H9 (cell line): ENCODE data around the gene FKRP. TPM values are rescaled to one million over a fixed set of nuclear protein-coding genes. Genes with fewer than 3 reads are reported as not detected.
A peak's percentile ranks its signal among the peaks of the same experiment; 100 is the strongest.

ENCODE experiments used
- DNase-seq: peaks from one replicate; pipeline ENCODE4 v3.0.0-alpha.2; 2017
- H2AFZ ChIP-seq: one replicate; pipeline ENCODE4 v1.6.1; 2013; ENCODE audit warnings: mild to moderate bottlenecking, low read length, control low read depth, moderate library complexity
- H2AK5ac ChIP-seq: 2 replicates; pipeline ENCODE4 v1.6.1; 2013; ENCODE audit warnings: low read length, control low read depth, mixed read lengths; ENCODE audit not compliant: insufficient read length
- H2BK120ac ChIP-seq: one replicate; pipeline ENCODE4 v1.6.1; 2013; ENCODE audit warnings: low read depth, mild to moderate bottlenecking, low read length, control low read depth, inconsistent platforms; ENCODE audit not compliant: poor library complexity, severe bottlenecking
- H2BK12ac ChIP-seq: 2 replicates; pipeline ENCODE4 v1.6.1; 2013; ENCODE audit warnings: low read length, control low read depth, mixed read lengths, low read depth; ENCODE audit not compliant: insufficient read length
- H2BK15ac ChIP-seq: 2 replicates; pipeline ENCODE4 v1.6.1; 2013; ENCODE audit warnings: low read depth, low read length, control low read depth
- H2BK20ac ChIP-seq: one replicate; pipeline ENCODE4 v1.6.1; 2013; ENCODE audit warnings: low read depth, mild to moderate bottlenecking, low read length, control low read depth, inconsistent platforms; ENCODE audit not compliant: poor library complexity, severe bottlenecking
- H2BK5ac ChIP-seq: 2 replicates; pipeline ENCODE4 v1.6.1; 2013; ENCODE audit warnings: low read length, control low read depth, mixed read lengths; ENCODE audit not compliant: insufficient read length
- H3K14ac ChIP-seq: 2 replicates; pipeline ENCODE4 v1.6.1; 2013; ENCODE audit warnings: low read length, control low read depth; ENCODE audit not compliant: insufficient read depth
- H3K18ac ChIP-seq: 2 replicates; pipeline ENCODE4 v1.6.1; 2013; ENCODE audit warnings: low read depth, mild to moderate bottlenecking, mixed read lengths, low read length, control low read depth; ENCODE audit not compliant: insufficient read length
- H3K23ac ChIP-seq: 2 replicates; pipeline ENCODE4 v1.6.1; 2013; ENCODE audit warnings: low read length, control low read depth, mixed read lengths, low read depth; ENCODE audit not compliant: insufficient read length
- H3K23me2 ChIP-seq: 2 replicates; pipeline ENCODE4 v1.6.1; 2013; ENCODE audit warnings: low read depth, mild to moderate bottlenecking, mixed read lengths, low read length, control low read depth; ENCODE audit not compliant: insufficient read length, poor library complexity, severe bottlenecking
- H3K27ac ChIP-seq: 2 replicates; pipeline ENCODE4 v1.5.1; 2013; ENCODE audit warnings: low read length, control low read depth, mixed read lengths, low read depth; ENCODE audit not compliant: insufficient read length
- H3K27me3 ChIP-seq: 2 replicates; pipeline ENCODE4 v1.6.1; 2013; ENCODE audit warnings: low read length, control low read depth, inconsistent platforms; ENCODE audit not compliant: insufficient read depth
- H3K4ac ChIP-seq: 2 replicates; pipeline ENCODE4 v1.6.1; 2013; ENCODE audit warnings: low read depth, mild to moderate bottlenecking, control low read depth, inconsistent platforms, low read length, moderate library complexity
- H3K4me1 ChIP-seq: 2 replicates; pipeline ENCODE4 v1.6.1; 2013; ENCODE audit warnings: low read length, control low read depth, inconsistent platforms; ENCODE audit not compliant: insufficient read depth
- H3K4me2 ChIP-seq: 2 replicates; pipeline ENCODE4 v1.6.1; 2013; ENCODE audit warnings: low read length, control low read depth, mixed read lengths; ENCODE audit not compliant: insufficient read length, insufficient read depth
- H3K56ac ChIP-seq: 2 replicates; pipeline ENCODE4 v1.6.1; 2013; ENCODE audit warnings: low read depth, mild to moderate bottlenecking, mixed read lengths, low read length, control low read depth; ENCODE audit not compliant: insufficient read length
- H3K79me1 ChIP-seq: 2 replicates; pipeline ENCODE4 v1.6.1; 2013; ENCODE audit warnings: low read depth, mild to moderate bottlenecking, moderate library complexity, low read length, control low read depth, inconsistent platforms; ENCODE audit not compliant: insufficient read depth, poor library complexity, severe bottlenecking
- H3K79me2 ChIP-seq: 2 replicates; pipeline ENCODE4 v1.6.1; 2013; ENCODE audit warnings: low read length, control low read depth, inconsistent platforms; ENCODE audit not compliant: insufficient read depth
- H3K9ac ChIP-seq: 2 replicates; pipeline ENCODE4 v1.6.1; 2013; ENCODE audit warnings: low read length, control low read depth, mixed read lengths; ENCODE audit not compliant: insufficient read length; ENCODE audit errors: extremely low read depth
- H3K9me3 ChIP-seq: one replicate; pipeline ENCODE4 v1.6.1; 2013; ENCODE audit warnings: low read depth, low read length, inconsistent platforms; ENCODE audit not compliant: control insufficient read depth
- H3T11ph ChIP-seq: one replicate; pipeline ENCODE4 v1.6.1; 2013; ENCODE audit warnings: mild to moderate bottlenecking, low read length, control low read depth, inconsistent platforms
- H4K20me1 ChIP-seq: one replicate; pipeline ENCODE4 v1.6.1; 2013; ENCODE audit not compliant: control insufficient read depth, insufficient read length, insufficient read depth
- H4K5ac ChIP-seq: 2 replicates; pipeline ENCODE4 v1.6.1; 2013; ENCODE audit warnings: low read depth, mild to moderate bottlenecking, mixed read lengths, low read length, control low read depth; ENCODE audit not compliant: insufficient read length
- H4K8ac ChIP-seq: replicated peaks from 2 replicates; pipeline ENCODE4 v1.6.1; 2013; ENCODE audit warnings: low read length, control low read depth, mixed read lengths, low read depth; ENCODE audit not compliant: insufficient read length
- H4K91ac ChIP-seq: 2 replicates; pipeline ENCODE4 v1.6.1; 2013; ENCODE audit warnings: low read depth, mild to moderate bottlenecking, moderate library complexity, mixed read lengths, low read length, control low read depth; ENCODE audit not compliant: insufficient read length
- H3K27ac Mint-ChIP-seq, 3 experiments: 2 replicates in 2 of 3; 3 replicates in 1 of 3; pipeline ENCODE4 v1.8.0; 2020 to 2021; ENCODE audit warnings: mixed read lengths in 3 of 3, mild to moderate bottlenecking in 1 of 3, moderate library complexity in 1 of 3
- H3K27me3 Mint-ChIP-seq: 2 replicates; pipeline ENCODE4 v1.8.0; 2021; ENCODE audit warnings: low read depth, mild to moderate bottlenecking, moderate library complexity, mixed read lengths
- H3K36me3 Mint-ChIP-seq, 3 experiments: 2 replicates in 2 of 3; 3 replicates in 1 of 3; pipeline ENCODE4 v1.8.0; 2020 to 2021; ENCODE audit warnings: low read depth in 3 of 3, mixed read lengths in 3 of 3; ENCODE audit not compliant: insufficient read depth in 1 of 3
- H3K4me1 Mint-ChIP-seq, 2 experiments: 2 replicates each; pipeline ENCODE4 v1.8.0; 2020; ENCODE audit warnings: mixed read lengths in 2 of 2
- H3K4me3 Mint-ChIP-seq, 2 experiments: 2 replicates in 1 of 2; 3 replicates in 1 of 2; pipeline ENCODE4 v1.8.0; 2020 to 2021; ENCODE audit warnings: mild to moderate bottlenecking in 2 of 2, mixed read lengths in 2 of 2, moderate library complexity in 1 of 2
- H3K9me3 Mint-ChIP-seq, 2 experiments: 2 replicates in 1 of 2; 3 replicates in 1 of 2; pipeline ENCODE4 v1.8.0; 2020; ENCODE audit warnings: mild to moderate bottlenecking in 2 of 2, mixed read lengths in 2 of 2, moderate library complexity in 1 of 2
- WGBS: extraction: QIAGEN DNeasy Blood & Tissue Kit; methylation state at CpG from one replicate; pipeline ENCODE4 v1.1.7; 2013; ENCODE audit warnings: missing lambda C conversion rate, low lambda C conversion rate, mixed read lengths; ENCODE audit not compliant: insufficient read length; ENCODE audit errors: extremely low coverage; 5-methylcytosine and 5-hydroxymethylcytosine counted together
- total RNA-seq: library from RNA; stranded (reverse); gene quantifications from 2 replicates; pipeline ENCODE4 v1.2.1, GENCODE V29; 2021
- TF ChIP-seq, protein P1 (sequence below): fragments of 200-600 bp; sonication (generic); conservative IDR thresholded peaks from 3 replicates; pipeline ENCODE4 v1.8.0; 2021; ENCODE audit warnings: antibody characterized with exemption, mild to moderate bottlenecking

FKRP gene
- total RNA-seq, 1 experiment from 2014 or later: 42.2 TPM

DNA sequence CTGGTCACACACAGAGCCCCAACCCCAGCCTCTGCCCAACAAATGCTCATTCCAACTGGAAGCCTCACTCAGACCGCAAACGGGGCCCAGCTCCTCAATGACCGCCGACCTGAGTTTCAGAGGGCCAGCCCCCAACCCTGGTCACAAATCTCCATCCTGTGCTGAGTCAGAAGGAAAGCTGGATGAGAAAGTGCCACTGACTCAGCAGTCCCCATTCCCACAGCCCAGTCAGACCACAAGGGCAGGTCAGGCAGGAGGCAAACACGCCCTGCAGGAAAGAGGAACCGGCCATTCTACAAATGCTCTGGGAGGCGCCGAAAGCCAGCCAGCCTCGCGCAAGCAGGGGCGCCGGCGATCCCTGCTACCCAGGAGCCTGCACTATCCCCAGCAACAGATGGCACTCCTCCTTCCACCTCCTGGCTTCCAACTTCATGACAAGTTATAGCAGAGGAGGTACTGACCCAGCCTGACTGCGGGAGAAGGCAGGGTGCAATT, 14.8 kb upstream of the FKRP start:
- no peak overlapping the region for H3T11ph ChIP-seq
- Mint-ChIP-seq H3K9me3 (no peaks in the 10 kb centered on the region), H3K27ac (peak overlapping the region in 2 of 3 experiments; percentile 61 to 93; a peak in 5 of 7 replicates), H3K4me1 (peaks cover 12 to 22% of the 10 kb centered on the region in 2 experiments), H3K36me3 (peaks cover 42 to 86% (median 83%) of the 10 kb centered on the region in 3 experiments), H3K27me3 (no peaks in the 10 kb centered on the region; the same call in 1 of the 2 replicates), H3K4me3 (peak overlapping the region in 1 of 2 experiments; percentile 28; a peak in 2 of 5 replicates)
- TF ChIP-seq, protein P1, sequence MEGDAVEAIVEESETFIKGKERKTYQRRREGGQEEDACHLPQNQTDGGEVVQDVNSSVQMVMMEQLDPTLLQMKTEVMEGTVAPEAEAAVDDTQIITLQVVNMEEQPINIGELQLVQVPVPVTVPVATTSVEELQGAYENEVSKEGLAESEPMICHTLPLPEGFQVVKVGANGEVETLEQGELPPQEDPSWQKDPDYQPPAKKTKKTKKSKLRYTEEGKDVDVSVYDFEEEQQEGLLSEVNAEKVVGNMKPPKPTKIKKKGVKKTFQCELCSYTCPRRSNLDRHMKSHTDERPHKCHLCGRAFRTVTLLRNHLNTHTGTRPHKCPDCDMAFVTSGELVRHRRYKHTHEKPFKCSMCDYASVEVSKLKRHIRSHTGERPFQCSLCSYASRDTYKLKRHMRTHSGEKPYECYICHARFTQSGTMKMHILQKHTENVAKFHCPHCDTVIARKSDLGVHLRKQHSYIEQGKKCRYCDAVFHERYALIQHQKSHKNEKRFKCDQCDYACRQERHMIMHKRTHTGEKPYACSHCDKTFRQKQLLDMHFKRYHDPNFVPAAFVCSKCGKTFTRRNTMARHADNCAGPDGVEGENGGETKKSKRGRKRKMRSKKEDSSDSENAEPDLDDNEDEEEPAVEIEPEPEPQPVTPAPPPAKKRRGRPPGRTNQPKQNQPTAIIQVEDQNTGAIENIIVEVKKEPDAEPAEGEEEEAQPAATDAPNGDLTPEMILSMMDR: no peak
- no peak overlapping the region for H3K56ac ChIP-seq
- no peak overlapping the region for H4K91ac ChIP-seq
- H2AK5ac ChIP-seq: no peak overlapping the region
- H3K4me2 ChIP-seq: no peak overlapping the region
- no peaks in the 10 kb centered on the region; the same call in 1 of the 2 replicates for H3K79me2 ChIP-seq
- H2BK120ac ChIP-seq: no peak overlapping the region
- no peak overlapping the region for H3K18ac ChIP-seq
- H2BK5ac ChIP-seq: no peak overlapping the region
- H4K5ac ChIP-seq: no peak overlapping the region
- H2BK20ac ChIP-seq: no peak overlapping the region
- peaks cover 4% of the 10 kb centered on the region for H4K20me1 ChIP-seq
- H3K23ac ChIP-seq: no peak overlapping the region
- no peak overlapping the region for H3K14ac ChIP-seq
- H3K27ac ChIP-seq: no peak overlapping the region
- WGBS: no CpG with 5 or more reads among the region's 14 CpGs
- no peak overlapping the region for H3K9ac ChIP-seq
- no peak overlapping the region for H2BK15ac ChIP-seq
- H4K8ac ChIP-seq: no peak overlapping the region
- no peaks in the 10 kb centered on the region for H3K27me3 ChIP-seq
- H3K79me1 ChIP-seq: no peaks in the 10 kb centered on the region
- no peaks in the 10 kb centered on the region for H3K9me3 ChIP-seq
- H2AFZ ChIP-seq: no peak overlapping the region
- H2BK12ac ChIP-seq: no peak overlapping the region
- H3K23me2 ChIP-seq: no peaks in the 10 kb centered on the region
- H3K4ac ChIP-seq: no peak overlapping the region
- DNase-seq: no peak
- no peaks in the 10 kb centered on the region for H3K4me1 ChIP-seq
